GM10248 (cell line): ENCODE measurements around the gene BRICD5.
"Not testable (repeated sequence)": the region's sequence is repeated elsewhere in the genome, so short reads cannot be mapped to it uniquely, and the experiment has no call there.

ENCODE experiments used
- CTCF ChIA-PET: fragments of 300-600 bp; sonication (Branson Sonifier 250); formaldehyde crosslinking; extraction: SDS; loops from one replicate; lab custom pipeline; 2021; ENCODE audit warnings: antibody characterized with exemption; lab: Yijun Ruan, JAX
- POLR2A ChIA-PET: fragments of 350-650 bp; sonication (Branson Sonifier 250); formaldehyde crosslinking; extraction: SDS; loops from one replicate; lab custom pipeline; 2020; ENCODE audit warnings: antibody characterized with exemption; lab: Yijun Ruan, JAX
- DNase-seq: peaks from one replicate; pipeline ENCODE4 v3.0.0; 2012; ENCODE audit errors: extremely low spot score
- TF ChIP-seq, protein P1 (sequence below): IDR thresholded peaks from 2 replicates; pipeline ENCODE4 v1.5.1; 2012; ENCODE audit warnings: mild to moderate bottlenecking, low read depth; ENCODE audit errors: extremely low read depth, missing control alignments, control extremely low read depth

BRICD5 gene

DNA sequence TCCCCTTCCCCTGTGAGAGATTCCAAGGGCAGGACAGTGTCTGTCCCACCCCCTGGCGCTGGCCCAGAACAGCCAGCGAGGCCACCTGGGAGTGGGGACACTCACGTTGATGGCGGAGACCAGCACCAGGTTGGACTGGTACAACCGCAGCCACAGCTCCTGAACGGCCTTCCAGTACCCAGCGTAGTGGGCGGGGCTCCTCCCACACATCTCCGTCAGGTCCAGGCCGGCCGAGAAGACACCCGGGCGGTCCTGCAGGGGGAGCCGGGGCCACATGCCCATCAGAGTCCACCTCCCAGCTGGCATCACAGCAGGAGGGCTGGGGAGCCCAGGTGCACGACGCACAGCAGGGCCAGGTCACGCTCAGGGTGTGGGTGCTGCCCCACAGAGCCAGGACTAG lies 33.6 kb upstream of the BRICD5 start:
- ChIA-PET CTCF (no interaction called here), POLR2A (no interaction called here)
- no peak for DNase-seq
- TF ChIP-seq, protein P1, sequence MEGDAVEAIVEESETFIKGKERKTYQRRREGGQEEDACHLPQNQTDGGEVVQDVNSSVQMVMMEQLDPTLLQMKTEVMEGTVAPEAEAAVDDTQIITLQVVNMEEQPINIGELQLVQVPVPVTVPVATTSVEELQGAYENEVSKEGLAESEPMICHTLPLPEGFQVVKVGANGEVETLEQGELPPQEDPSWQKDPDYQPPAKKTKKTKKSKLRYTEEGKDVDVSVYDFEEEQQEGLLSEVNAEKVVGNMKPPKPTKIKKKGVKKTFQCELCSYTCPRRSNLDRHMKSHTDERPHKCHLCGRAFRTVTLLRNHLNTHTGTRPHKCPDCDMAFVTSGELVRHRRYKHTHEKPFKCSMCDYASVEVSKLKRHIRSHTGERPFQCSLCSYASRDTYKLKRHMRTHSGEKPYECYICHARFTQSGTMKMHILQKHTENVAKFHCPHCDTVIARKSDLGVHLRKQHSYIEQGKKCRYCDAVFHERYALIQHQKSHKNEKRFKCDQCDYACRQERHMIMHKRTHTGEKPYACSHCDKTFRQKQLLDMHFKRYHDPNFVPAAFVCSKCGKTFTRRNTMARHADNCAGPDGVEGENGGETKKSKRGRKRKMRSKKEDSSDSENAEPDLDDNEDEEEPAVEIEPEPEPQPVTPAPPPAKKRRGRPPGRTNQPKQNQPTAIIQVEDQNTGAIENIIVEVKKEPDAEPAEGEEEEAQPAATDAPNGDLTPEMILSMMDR, result no peak

DNA sequence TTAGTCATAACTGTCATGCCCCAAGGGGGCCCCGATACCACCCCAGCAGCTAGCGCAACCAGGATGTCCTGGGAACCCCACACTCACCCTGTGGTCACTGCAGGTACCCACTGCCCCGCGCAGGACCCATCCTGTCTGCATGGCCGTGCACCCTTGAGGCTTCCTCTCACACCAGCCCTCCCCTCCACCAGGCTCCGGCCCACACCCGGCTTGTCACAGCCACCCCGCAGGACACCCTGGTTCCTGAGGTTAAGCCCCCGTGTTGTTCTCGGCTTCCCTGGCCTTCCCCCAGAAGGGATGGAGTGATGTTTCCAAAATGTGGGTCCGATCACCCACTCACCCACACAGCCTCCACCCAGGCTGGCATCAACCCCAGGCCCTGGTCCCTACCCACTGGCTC lies 33.1 kb upstream of the BRICD5 start:
- CTCF ChIA-PET, result no interaction called here
- TF ChIP-seq, protein P1, result no peak
- POLR2A ChIA-PET, result interaction anchor here (0.5 kb wide), 1 partner anchor 699 kb away, joined by 5 read pairs; no protein-coding TSS in a partner anchor
- DNase-seq, result no peak

DNA sequence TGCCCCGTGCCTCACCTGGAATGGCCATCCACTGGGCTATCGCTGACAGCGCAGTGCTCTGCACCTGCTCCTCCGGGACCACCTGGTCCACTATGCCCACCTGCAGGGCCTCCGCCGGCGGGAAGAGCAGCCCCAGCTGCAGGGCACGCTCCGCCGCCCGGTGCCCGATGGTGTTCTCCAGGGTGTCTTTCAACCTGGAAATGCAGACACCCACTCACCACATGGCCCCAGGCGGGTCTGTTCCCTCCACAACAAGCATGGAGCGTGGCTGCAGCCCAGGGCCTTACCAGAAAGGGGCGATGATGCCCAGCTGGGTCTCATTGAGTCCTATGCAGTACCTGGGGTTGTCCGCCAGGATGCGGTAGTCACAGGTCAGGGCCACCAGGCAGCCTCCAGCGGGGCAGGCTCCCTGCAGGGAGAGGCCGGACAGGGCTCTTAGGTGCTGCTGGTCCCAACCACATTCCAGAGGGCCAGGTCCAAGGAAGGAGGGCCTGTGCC lies 32.4 kb upstream of the BRICD5 start:
- CTCF ChIA-PET, result no interaction called here
- POLR2A ChIA-PET, result interaction anchor here (0.5 kb wide), 1 partner anchor 700 kb away, joined by 5 read pairs; no protein-coding TSS in a partner anchor
- no peak for DNase-seq
- TF ChIP-seq, protein P1, result no peak

DNA sequence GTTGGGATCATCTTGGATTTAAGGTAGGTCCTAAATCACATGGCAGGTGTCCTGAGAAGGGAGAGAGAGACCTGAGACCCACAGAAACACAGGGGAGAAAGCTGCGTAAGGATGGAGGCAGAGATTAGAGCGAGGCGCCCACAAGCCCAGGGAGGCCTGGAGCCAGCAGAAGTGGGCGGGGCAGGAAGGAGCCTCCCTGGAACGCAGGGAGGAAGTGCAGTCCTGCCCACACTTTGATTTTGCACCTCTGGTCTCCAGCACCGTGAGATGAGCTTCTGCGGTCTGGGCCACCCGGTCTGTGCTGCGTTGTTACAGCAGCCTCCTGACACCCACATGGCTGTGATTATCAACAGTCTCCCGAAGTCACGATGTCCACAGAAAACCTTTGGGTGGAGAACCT lies 31.9 kb upstream of the BRICD5 start:
- TF ChIP-seq, protein P1, result no peak
- no peak for DNase-seq
- CTCF ChIA-PET, result no interaction called here
- POLR2A ChIA-PET, result interaction anchor here (1.1 kb wide), 1 partner anchor 9 kb away, joined by 4 read pairs; the partner anchor contains the start of gene ECI1

DNA sequence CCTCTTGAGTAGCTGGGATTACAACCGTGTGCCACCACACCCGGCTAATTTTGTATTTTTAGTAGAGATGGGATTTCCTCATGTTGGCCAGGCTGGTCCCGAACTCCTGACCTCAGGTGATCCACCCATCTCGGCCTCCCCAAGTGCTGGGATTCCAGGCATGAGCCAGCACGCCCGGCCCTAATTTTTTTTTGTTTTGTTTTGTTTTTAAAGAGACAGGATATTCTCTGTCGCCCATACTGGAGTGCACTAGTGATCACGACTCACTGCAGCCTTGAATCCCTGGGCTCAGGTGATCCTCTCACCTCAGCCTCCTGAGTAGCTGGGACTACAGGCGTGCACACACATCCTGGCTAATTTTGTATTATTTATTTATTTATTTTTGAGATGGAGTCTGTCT lies 29.7 kb upstream of the BRICD5 start:
- POLR2A ChIA-PET, DNase-seq: not testable (repeated sequence)
- CTCF ChIA-PET, result interaction anchor here (0.7 to 1.0 kb wide), 2 partner anchors 11 to 237 kb away, joined by 3 read pairs; partner anchors contain the start of gene ECI1

DNA sequence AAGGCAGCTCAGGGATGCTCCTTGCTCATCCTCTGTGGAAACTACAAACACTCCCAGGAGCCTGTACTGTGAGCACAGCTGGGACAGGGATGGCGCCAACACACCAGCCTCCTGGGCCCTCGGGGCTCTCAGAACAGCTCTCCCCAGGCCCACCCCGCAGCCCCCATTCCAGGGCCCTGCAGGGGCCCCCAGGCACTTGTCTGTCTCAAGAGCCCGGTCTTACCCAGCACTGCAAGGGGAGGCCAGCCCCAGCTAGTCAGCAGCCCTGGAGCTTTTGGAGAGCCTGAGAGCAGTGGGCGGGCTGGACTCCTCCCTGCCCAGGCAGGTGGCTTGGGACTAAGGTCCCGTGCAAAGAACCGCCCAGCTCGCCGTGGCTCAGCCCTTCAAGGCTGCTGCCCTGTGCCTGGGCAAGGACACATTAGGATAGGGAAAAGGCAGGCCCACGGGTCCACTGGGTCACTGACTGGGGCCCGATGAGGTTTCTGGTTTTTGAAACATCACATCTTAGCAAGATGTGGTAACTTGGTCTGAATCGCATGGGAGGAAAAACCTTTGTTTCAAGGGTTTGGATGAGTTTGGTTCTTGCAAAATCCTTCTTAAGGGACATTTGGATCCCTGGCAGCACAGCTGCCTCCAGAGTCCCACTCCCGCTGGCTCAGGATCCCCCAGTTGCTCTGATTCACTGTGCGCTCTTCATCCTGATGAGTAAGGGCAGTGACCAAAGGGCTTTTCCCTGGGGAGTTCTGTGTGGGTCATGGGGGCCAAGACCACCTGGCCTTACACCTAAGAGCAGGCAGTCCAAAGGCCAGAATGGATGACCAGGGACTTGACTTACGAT lies 28.4 kb upstream of the BRICD5 start:
- CTCF ChIA-PET, result interaction anchor here (1.4 kb wide), 1 partner anchor 235 kb away, joined by 3 read pairs; no protein-coding TSS in a partner anchor
- TF ChIP-seq, protein P1, result no peak
- POLR2A ChIA-PET, result interaction anchor here (0.6 to 0.7 kb wide), 2 partner anchors 84 to 249 kb away, joined by 3 to 4 read pairs; partner anchors contain the start of gene TRAF7
- DNase-seq, result no peak
